Sigmoid colon (tissue), 7 donors: ENCODE measurements around the gene ARID5B. TPM values are rescaled to one million over a fixed set of nuclear protein-coding genes. Genes with fewer than 3 reads are reported as not detected.
A peak's percentile ranks its signal among the peaks of the same experiment; 100 is the strongest.

Source experiments
- DNase-seq: peaks from one replicate; pipeline ENCODE4 v3.0.0-alpha.2; 2019
- H3K27ac ChIP-seq, 4 donors: fragments of 200-600 bp; sonication (generic); one replicate each; pipeline ENCODE4 v1.5.1; 2016 to 2019; ENCODE audit warnings: mild to moderate bottlenecking in 1 of 4
- H3K27me3 ChIP-seq, 3 donors: fragments of 200-600 bp; sonication (generic); one replicate each; pipeline ENCODE4 v1.5.1; 2019; ENCODE audit warnings: mild to moderate bottlenecking in 1 of 3
- H3K36me3 ChIP-seq, 4 donors: fragments of 200-600 bp; sonication (generic); one replicate each; pipeline ENCODE4 v1.5.1; 2016 to 2019
- H3K4me1 ChIP-seq, 4 donors: fragments of 200-600 bp; sonication (generic); one replicate each; pipeline ENCODE4 v1.5.1; 2017 to 2019
- H3K4me3 ChIP-seq, 4 donors: fragments of 200-600 bp; sonication (generic); one replicate each; pipeline ENCODE4 v1.5.1; 2017 to 2019; ENCODE audit warnings: mild to moderate bottlenecking in 2 of 4, moderate library complexity in 1 of 4
- H3K9me3 ChIP-seq, 4 donors: fragments of 200-600 bp in 3 of 4; sonication (generic) in 3 of 4; one replicate each; pipeline versions ENCODE4 v1.5.1 to v1.6.1; 2013 to 2019
- EP300 ChIP-seq, 4 donors: sonication (generic); formaldehyde crosslinking; IDR thresholded peaks; one replicate each; pipeline ENCODE4 v1.6.1; 2017; ENCODE audit warnings: antibody characterized with exemption in 4 of 4
- POLR2A ChIP-seq, 2 donors: fragments of 450-650 bp; IDR thresholded peaks; one replicate each; pipeline ENCODE4 v1.6.1; 2016; ENCODE audit warnings: antibody characterized with exemption in 2 of 2, mild to moderate bottlenecking in 2 of 2, moderate library complexity in 2 of 2
- POLR2AphosphoS5 ChIP-seq, 4 donors: sonication (generic); formaldehyde crosslinking; IDR thresholded peaks; one replicate each; pipeline ENCODE4 v1.6.1; 2017; ENCODE audit warnings: antibody characterized with exemption in 4 of 4
- WGBS, 2 donors: extraction: QIAGEN DNeasy Blood & Tissue Kit; methylation state at CpG; one replicate each; pipeline ENCODE4 v1.1.7; 2013; 5-methylcytosine and 5-hydroxymethylcytosine counted together
- intact Hi-C: fragments of 100-400 bp; cut with DNase I; formaldehyde crosslinking; loops from one replicate; pipeline ENCODE4 v1.15.1; 2023
- polyA plus RNA-seq, 3 donors: library from polyadenylated mRNA; stranded (reverse); fragments of 200-250 nt; gene quantifications; one replicate each; pipeline ENCODE4 v1.2.3, GENCODE V29; 2013
- total RNA-seq, 4 donors: library from RNA; depleted of rRNA; stranded (reverse); fragments of >200 nt; gene quantifications; one replicate each; pipeline ENCODE4 v1.1.0, GENCODE V29; 2016
- TF ChIP-seq, protein P1 (sequence below), 4 experiments: fragments of 450-650 bp in 3 of 4; fragments of 200-600 bp in 1 of 4; IDR thresholded peaks; one replicate each; pipeline ENCODE4 v1.5.1; 2016 to 2019; ENCODE audit warnings: antibody characterized with exemption in 4 of 4, mild to moderate bottlenecking in 3 of 4, moderate library complexity in 2 of 4
- donor health status: healthy with polysubstance abuse.
- donor health status: Bipolar disorder and iron deficiency.
- donor health status: healthy.

Gene ARID5B
- total and polyA plus RNA-seq, 7 donors, result 2.3 to 109 (median 29.6) TPM

DNA sequence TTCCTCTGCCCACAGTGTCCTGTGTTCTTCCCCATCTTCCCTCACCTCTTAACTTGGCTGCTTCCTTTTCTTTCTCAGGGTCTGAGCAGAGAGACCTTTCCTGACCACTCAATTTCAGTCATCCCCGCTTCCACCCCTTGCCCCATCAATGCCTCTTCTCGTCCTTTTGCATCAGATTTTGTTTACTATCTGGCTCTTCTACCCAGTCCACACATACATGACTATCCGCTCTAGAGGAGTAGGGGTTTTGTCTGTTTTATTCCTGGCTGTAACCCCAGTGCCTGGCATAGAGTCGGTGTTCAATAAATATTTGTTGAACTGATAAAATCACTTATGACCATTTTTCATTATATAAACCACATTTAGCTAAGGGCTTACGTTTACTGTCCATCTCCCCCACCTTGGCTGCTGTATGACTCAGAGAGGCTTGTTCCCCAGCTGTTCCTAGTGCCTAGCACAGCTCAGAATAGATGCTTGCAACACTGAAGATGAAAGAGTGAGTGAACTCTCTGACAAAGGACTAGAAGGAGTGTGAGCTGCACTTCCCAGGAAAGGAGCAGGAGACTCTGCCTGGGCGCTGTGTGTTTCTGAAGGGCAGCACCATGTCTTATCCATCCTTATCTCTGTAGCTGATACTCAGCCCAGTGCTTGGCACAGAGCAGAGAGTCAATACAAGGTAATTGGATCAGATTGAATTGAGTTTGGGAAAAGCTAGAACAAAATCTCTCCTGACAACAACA is 21.9 kb downstream of the ARID5B start:
- Histone ChIP-seq H3K36me3 (no peaks in the 10 kb centered on the region), H3K27ac (peak overlapping the region in 2 of 4 donors; percentile 33), H3K4me1 (peaks cover 0 to 37% (median 18%) of the 10 kb centered on the region in 4 donors), H3K4me3 (no peak overlapping the region), H3K27me3 (no peaks in the 10 kb centered on the region), H3K9me3 (no peaks in the 10 kb centered on the region)
- intact Hi-C loops, result no loop called here
- no peak for TF ChIP-seq POLR2A (IDR thresholded peaks at IDR 0.05)
- no peak for TF ChIP-seq EP300 (IDR thresholded peaks at IDR 0.05)
- TF ChIP-seq POLR2AphosphoS5 (IDR thresholded peaks at IDR 0.05), result no peak
- TF ChIP-seq, protein P1, sequence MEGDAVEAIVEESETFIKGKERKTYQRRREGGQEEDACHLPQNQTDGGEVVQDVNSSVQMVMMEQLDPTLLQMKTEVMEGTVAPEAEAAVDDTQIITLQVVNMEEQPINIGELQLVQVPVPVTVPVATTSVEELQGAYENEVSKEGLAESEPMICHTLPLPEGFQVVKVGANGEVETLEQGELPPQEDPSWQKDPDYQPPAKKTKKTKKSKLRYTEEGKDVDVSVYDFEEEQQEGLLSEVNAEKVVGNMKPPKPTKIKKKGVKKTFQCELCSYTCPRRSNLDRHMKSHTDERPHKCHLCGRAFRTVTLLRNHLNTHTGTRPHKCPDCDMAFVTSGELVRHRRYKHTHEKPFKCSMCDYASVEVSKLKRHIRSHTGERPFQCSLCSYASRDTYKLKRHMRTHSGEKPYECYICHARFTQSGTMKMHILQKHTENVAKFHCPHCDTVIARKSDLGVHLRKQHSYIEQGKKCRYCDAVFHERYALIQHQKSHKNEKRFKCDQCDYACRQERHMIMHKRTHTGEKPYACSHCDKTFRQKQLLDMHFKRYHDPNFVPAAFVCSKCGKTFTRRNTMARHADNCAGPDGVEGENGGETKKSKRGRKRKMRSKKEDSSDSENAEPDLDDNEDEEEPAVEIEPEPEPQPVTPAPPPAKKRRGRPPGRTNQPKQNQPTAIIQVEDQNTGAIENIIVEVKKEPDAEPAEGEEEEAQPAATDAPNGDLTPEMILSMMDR (IDR thresholded peaks at IDR 0.05), result no peak
- no peak for DNase-seq
- 50 to 72% methylated on average over 6 of the region's 6 CpGs for WGBS, 2 donors

DNA sequence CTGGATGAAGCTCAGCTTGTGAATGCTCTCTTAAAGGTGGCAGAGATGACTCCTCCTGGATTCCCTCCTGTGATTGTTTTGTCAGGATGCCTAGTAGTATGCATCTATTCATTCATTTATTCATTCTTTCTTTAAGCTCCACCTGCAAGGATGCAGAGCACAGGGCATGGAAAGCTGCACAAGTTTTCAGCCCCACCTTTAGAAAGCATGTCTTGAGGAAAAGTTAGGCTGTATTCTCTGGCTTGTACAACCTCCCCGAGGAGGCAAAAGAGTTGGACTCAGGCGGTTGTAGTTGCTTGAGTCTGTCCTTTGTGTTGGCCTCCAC is 22.4 kb downstream of the ARID5B start:
- Histone ChIP-seq H3K27me3 (no peaks in the 10 kb centered on the region), H3K36me3 (no peaks in the 10 kb centered on the region), H3K4me3 (no peak overlapping the region), H3K4me1 (peaks cover 0 to 37% (median 18%) of the 10 kb centered on the region in 4 donors), H3K9me3 (no peaks in the 10 kb centered on the region), H3K27ac (peak overlapping the region in 1 of 4 donors; percentile 33)
- WGBS, 2 donors, result 64 to 80% methylated on average over 2 of the region's 2 CpGs
- no peak for DNase-seq
- TF ChIP-seq EP300 (IDR thresholded peaks at IDR 0.05), result no peak
- no peak for TF ChIP-seq POLR2AphosphoS5 (IDR thresholded peaks at IDR 0.05)
- TF ChIP-seq, protein P1 (IDR thresholded peaks at IDR 0.05), result no peak
- TF ChIP-seq POLR2A (IDR thresholded peaks at IDR 0.05), result no peak
- intact Hi-C loops, result no loop called here

- Histone ChIP-seq H3K9me3 (no peaks in the 10 kb centered on the region), H3K27me3 (no peaks in the 10 kb centered on the region), H3K4me3 (no peak overlapping the region), H3K27ac (no peak overlapping the region), H3K36me3 (no peaks in the 10 kb centered on the region), H3K4me1 (peaks cover 0 to 25% (median 8%) of the 10 kb centered on the region in 4 donors)
- no peak for DNase-seq
- WGBS, 2 donors, result 30 to 78% methylated on average over 4 of the region's 4 CpGs
- TF ChIP-seq POLR2A (IDR thresholded peaks at IDR 0.05), result no peak
- TF ChIP-seq EP300 (IDR thresholded peaks at IDR 0.05), result no peak
- TF ChIP-seq, protein P1 (IDR thresholded peaks at IDR 0.05), result no peak
- intact Hi-C loops, result no loop called here
Measured at GRCh38 chr10:61929555-61929954, 28.1 kb downstream of the ARID5B start.

DNA sequence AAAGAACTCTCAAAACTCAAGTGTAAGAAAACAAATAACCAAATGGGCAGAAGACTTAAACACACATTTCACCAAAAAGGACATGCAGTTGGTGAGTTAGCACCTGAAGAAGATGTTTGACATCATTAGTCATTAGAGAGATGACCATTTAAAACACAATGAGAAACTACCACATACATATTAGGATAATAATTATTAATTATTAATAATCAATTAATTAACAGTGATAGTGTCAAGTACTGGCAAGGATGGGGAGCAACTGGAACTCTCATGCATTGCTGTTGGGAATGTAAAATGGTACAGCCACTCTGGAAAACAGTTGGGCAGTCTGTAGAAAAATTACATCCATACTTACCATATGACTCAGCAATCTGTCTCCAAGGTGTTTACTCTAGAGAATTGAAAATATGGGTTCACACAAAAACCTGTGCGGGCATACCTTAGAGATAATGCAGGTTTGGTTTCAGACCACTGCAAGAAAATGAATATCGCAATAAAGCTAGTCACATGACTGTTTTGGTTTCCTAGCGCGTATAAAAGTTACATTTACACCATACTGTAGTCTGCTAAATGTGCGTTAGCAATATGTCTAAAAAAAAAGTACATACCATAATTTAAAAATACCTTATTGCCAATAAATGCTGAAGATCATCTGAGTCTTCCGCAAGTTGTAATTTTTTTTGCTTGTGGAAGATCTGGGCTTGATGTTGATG is 30.3 kb downstream of the ARID5B start:
- intact Hi-C loops, result no loop called here
- no peak for TF ChIP-seq POLR2AphosphoS5 (IDR thresholded peaks at IDR 0.05)
- TF ChIP-seq POLR2A (IDR thresholded peaks at IDR 0.05), result no peak
- TF ChIP-seq, protein P1 (IDR thresholded peaks at IDR 0.05), result no peak
- TF ChIP-seq EP300 (IDR thresholded peaks at IDR 0.05), result no peak
- H3K4me3 ChIP-seq, result no peak overlapping the region
- no peak overlapping the region for H3K27ac ChIP-seq
- peaks cover 0 to 35% (median 21%) of the 10 kb centered on the region in 4 donors for H3K4me1 ChIP-seq
- no peaks in the 10 kb centered on the region for H3K9me3 ChIP-seq
- 87 to 98% methylated on average over 6 of the region's 6 CpGs for WGBS, 2 donors
- H3K36me3 ChIP-seq, result no peaks in the 10 kb centered on the region
- no peaks in the 10 kb centered on the region for H3K27me3 ChIP-seq
- no peak for DNase-seq
